Islet of Langerhans (tissue), 1 donor: ENCODE results near the gene LATS2.

ENCODE experiments used
- FAIRE-seq: peaks from one replicate; lab custom pipeline; 2011; peaks lifted over from hg19 to GRCh38; lab: Jason Lieb, UNC

The LATS2 gene

DNA sequence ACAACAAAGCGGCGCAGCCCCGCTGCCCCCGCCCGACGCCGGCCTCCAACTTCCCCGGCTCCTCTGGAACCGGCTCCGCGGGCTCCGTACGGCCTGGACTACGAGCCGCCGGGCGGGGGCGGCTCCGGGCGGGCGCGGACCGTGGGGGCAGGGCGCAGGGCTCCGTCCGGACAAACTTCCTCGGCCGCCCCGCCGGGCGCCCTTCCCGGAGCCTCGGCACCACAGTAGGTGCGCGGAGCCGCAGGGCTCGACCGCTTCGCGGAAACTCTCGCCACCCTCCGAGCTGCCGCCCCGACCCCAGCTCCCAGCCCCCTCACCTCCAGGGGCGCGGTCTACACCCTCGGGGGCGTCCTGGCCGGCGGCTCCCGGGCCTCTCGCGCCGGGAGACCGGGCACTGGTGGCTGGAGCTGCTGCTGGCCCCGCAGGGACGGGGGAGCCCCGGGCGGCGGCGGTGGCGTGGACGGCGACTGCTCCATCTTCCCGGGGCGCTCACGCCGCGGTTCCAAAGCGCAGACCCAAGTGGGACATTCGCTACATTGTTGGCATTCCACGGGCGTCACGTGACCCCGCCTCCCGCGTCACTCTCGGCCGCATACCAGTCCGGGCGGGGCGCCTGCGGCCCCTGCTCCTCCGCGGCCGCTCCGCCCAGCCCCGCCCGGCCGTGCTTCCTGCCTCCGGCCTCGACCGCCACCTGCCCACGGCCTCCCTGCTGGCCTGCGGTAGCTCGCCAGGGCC is at the start of gene LATS2:
TSS of gene LATS2 (minus strand) at position 558 of the 735 bp plus-strand sequence. CDS start 15,560 bp downstream, outside the sequence.
- no peak for FAIRE-seq

DNA sequence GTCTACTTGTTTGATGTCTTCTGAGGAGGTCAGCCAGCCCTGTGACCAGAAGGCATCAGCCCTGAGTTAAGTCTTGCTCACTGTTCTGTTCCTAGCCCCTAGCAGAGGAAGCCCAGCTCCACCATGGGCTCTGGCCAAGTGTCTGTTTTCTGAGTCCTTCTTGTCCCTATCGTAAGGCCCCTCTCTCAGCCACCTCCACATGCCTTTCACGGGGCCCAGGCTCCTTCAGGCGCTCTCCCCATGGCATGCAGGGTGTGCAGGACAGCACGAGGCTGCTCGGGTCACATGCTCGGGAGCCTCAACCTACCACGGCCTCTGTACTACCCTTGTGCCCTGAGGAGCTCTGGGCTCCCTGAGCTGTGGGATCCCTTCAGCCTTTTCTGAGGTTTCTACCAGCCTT is 47.8 kb upstream of the LATS2 start:
- FAIRE-seq = no peak

DNA sequence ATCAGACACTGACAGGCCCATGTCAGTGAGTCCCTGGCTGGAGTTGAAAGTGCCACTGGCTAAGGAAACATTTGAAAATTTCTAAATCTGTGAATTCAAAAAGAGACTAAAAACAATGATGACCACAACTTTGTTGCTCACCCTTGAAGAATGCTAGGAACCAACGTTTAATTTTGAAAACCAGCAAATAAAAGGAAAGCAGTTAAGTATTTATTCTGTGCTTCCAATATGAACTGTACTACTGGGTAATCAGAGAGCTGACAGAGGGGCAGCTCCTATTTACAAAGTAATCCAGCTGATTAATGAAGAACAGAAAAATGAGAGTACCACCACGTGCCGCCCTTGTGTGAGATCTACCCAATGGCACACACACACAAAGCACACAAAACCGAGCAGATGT is 44.7 kb upstream of the LATS2 start:
- no peak for FAIRE-seq

DNA sequence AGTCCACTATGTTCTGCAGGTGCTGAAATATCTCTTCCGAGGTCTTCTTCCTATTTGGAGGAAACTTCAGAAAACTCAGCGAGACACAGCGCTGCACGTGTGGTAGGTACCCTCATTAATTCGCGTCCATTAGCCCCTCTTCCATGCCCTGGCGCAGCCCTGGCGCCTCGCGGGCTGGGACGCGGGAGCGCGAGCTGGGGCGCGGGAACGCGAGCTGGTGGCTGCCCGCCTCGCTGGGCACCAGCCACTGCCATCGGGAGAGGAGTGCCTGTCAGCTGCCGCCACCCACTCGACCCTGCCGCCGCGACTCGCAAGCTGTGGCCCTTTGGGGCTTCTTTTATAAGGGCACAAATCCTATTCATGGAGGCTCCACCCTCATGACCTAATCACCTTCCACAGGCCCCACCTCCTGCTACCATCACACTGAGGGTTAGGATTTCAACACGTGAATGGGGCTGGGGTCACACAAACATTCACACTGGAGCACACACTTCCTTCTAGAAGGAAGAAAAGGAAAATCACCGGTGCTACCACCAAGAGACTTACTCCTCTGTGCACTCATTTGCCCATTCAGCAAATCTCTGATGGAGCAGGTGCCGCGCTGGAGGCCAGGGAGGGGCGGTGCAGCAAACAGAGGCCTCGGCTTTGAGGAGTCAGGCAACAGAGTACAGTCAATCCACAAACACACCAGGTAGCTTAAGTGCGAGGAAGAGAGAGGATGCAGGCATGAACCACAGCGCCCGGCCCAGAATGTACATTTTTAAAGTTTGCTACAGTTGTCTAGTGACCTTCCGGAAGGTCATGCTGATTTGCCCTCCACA is 43.0 kb upstream of the LATS2 start:
- no peak for FAIRE-seq

DNA sequence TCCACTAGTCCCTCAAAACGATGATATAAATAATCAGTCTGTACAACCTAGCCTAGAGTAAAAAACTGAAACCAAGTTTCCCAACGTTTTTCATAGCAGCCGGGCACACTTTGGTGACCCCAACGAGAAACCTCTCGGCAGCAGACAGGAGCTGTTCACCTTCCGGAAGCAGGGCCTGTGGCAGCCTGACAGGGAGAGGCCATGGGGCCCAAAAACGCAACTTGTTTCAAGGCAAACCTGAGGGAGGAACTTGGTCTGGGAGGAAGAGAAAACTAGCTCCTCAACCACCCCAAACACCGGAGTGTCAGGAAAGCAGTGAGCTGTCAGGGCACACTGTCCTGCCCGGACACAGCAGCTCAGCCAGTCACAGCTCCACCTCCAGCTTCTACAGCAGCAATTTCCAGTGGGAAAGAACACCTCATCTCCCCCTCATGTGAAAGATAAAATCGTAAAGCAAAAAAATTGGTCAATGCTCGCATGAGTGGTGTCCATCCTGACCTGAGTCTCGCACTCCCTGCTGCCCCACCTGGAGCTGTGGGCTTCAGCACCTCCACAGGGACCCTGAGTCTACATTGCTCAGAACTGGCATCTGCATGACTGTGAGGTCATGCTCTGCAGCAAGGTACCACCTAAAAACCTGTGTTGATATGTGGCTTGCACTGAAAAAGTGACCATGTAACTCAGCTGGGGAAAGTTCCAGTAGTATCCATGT is 40.6 kb upstream of the LATS2 start:
- FAIRE-seq = no peak

DNA sequence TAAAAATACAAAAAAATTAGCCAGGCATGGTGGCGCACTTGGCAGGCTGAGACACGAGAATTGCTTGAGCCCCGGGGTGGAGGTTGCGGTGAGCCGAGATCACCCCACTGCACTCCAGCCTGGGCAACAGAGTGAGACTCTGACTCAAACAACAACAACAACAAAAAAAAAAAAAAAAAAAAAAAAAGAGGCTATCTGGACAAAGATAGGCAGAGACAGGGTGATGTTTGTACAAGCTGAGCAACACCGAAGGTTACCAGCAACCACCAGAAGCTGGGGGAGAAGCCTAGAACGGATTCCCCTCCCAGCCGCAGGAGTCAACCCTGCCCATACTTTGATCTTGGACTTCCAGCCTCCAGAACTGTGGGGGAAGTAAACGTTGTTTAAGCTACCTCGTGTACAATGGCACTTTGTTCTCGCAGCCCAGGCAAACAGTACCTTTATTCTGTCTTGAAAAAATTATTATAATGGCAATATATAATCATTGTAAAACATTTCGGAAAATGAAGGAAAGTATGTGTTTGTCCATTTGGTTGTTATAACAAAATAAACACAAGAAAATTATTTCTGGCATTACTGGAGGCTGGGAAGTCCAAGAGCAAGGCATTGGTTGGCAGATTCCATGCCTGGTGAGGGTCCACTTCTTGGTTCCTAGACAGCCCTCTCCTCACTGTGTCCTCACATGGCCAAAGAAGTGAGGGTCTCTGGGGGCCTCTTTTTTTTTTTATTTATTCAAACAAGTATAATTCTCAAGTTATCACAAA is 39.8 kb upstream of the LATS2 start:
- FAIRE-seq = no peak

DNA sequence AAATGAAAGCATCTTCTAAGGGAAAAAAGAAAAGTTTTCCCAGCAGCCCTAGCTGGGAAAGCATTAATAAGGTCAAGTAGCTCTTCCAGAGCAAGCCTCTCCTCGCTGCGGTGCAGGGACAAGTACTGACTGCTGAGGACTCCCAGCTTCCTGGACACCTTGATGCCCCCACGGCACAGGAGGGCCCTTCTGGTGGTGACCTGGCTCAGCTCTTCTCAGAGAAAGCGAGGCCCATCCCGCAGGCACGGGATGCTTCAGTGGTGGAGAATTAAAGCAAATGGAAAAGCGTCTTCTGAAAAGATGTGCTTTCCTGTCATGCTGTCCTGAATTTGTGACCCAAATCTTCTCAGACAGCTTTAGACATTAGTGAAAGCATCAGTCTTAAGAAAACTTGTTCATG is 38.8 kb upstream of the LATS2 start:
- no peak for FAIRE-seq

DNA sequence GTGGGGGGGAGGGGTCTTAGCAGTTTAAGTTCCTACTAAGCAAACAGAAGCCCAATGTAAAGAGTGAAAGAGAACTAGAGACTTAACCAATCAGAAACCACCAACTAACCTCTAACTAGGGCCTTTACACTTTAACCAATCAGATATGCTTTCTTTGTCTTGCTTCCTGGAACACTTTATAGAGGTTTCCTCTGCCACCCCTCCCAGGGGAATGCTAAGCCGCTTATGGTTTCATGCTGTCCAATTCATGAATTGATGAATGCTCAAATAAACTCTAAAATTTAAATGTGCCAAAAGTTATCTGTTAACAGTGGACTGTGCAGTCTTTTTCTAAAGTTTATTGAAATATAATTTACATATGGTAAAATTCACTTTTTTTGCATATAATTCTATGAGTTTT is 33.9 kb upstream of the LATS2 start:
- no peak for FAIRE-seq

DNA sequence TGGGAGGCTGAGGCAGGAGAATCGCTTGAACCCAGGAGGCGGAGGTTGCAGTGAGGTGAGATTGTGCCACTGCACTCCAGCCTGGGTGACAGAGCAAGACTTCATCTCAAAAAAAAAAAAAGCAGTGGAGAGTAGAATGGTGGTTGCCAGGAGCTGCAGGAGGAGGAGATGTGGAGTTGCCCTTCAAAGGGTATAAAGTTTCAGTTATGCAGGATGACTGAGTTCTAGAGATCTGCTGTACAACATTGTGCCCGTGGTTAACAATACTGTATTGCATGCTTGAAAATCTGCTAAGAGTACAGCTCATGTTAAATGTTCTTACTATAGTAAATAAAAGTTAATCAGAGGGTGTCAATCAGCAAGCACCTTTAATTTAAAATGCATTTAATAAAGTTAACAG is 28.4 kb upstream of the LATS2 start:
- FAIRE-seq = no peak

DNA sequence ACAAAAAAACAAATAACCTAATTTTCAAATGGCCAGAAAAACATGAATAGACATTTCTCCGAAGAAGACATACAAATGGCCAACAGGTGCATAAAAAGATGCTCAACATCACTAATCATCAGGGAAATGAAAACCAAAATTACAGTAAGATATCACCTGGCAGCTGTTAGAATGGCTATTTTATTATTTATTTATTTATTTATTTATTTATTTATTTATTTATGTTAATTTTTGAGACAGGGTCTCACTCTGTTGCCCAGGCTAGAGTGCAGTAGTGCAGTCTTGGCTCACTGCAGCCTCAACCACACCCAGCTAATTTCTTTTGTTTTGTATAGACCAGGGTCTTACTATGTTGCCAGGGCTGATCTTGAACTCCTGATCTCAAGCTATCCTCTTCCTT is 27.1 kb upstream of the LATS2 start:
- FAIRE-seq = no peak

DNA sequence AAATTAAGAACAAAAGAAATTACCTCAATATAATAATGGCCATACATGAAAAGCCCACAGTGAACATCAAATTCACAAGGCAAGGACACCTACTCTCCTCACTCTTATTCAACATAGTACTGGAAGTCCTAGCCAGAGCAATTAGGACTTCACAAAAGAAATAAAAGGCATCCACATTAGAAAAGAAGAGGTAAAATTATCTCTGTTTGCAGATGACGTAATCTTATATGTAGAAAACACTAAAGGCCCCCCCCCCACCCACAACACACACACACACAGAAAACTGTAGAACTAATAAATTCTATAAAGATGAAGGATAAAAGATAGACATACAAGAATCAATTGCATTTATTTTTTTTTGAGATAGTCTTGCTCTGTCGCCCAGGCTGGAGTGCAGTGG is 25.5 kb upstream of the LATS2 start:
- no peak for FAIRE-seq

DNA sequence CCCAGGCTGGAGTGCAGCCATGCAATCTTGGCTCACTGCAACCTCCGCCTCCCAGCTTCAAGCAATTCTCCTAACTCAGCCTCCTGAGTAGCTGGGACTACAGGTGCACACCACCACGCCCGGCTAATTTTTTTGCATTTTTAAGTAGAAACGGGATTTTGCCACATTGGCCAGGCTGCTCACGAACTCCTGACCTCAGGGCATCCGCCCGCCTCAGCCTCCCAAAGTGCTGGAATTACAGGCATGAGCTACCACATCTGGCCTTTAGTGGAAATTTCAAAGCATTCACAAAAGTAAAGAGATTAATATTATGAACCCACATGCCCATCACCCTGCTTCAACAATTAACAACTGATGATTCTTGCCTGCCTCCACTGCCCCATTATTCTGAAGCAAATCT is 20.5 kb upstream of the LATS2 start:
- FAIRE-seq = no peak

DNA sequence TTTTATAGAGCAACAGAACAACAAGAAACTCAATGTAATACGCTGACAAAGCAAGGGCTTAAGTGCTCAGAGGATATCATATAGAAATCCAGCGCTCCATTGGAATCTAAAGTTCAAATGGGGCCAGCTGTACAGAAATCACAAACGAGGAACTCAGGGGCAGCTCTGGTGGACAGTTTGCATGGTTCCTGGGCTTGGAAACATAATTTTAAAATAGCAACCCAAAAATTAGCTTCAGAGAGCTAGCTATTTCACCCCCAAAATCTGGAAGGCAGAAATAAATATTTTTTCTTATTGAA is 19.2 kb upstream of the LATS2 start:
- no peak for FAIRE-seq

DNA sequence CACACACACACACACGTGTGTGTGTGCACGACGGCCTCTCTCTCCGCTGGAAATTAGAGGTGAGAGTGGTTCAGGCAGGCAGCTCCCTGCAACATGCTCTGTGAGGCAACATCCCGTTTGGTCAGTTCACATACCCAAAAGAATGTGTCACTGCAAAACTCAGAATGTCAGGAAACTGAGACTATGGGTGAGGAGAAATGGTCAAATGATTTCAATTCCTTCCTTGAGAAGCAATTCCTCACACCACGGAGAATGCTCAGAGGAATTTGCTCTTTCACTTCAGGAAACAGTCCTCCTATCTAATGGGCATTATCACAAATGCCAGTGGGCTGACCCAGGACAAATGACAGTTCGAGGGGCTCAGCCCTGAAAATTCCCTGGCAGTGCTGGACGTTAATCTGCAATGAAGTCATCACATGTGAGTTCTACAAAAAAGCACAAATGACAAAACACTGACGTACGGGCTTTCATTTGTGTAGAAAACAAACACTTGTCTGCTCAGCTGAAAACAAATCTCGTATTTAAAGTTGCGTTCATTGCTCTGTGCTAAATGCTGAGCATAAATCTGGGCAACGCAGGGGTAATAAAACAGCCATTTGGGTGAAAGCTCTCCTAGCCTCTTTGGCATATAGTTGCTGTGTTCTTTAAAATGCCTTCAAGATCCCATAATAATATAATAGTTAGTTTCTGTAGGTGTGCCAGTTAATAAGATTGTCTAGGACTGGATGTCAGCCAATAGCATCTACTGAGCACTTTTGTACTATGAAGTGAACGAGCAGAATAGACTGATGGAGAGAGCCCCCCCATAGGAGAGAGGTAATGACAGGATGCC is 18.6 kb upstream of the LATS2 start:
- no peak for FAIRE-seq

DNA sequence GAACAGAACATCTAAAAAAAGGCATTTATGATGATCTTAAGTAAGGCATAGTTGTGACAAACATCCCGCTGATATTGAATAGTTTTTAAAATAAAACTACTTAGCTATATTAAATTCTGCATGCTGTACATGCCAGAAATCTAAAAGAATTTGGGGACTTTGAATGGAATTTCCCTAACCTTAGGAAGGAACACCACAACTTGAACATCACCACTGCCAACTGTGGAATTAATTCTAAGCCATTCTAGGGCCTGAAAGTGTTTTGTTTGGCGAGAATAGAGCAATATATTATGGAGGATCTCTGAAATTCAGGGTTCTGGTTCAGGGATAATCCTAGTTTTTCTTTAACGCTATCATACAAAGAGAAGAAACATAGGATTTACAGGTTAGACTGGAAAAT is 17.8 kb upstream of the LATS2 start:
- FAIRE-seq = no peak

DNA sequence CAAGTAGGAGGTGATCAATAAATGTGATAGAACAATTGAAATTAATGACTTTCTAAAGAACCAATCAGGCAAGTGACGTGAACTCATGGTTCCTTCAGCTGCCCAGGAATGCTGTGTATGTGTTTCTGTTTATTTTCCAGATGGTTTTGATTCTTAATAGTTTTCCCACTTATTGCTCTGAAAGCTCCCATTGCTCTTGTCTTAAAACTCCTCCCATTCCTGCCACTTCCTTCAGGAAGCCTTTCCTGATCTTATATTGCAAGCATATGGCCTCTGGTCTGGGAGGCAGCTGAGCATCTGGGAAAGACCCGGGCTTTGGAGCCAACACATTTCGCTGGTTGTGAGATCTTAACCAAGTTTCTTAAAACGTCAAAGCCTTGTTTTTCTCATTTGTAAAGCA is 17.1 kb upstream of the LATS2 start:
- no peak for FAIRE-seq

DNA sequence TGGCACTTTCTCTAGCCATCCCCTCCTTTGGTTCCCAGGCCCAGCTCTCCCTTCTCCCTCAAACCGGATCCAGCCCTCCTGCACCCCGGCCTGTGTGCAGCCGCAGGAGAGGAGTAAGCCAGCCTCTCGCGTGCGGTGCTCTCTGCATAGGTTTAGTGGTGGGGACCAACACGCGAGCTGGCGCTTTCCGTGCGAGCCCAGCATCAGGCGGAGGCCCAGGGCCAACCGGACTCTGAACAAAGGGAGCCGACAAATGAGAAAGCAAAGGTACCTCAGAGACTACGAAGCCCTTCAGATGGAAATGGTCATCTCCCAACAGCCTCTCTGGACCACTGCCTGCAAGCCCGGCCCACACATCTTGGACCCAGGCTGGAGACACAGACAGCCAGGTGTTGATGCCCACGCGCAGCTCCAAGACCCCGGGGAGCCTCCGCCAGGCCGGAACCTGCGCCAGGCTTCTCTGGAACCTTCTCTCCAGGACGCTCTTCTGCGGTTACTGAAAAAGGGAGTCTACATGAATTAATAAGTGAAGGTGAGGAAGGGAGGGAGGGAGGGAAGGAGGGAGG is 16.5 kb upstream of the LATS2 start:
- FAIRE-seq = no peak

DNA sequence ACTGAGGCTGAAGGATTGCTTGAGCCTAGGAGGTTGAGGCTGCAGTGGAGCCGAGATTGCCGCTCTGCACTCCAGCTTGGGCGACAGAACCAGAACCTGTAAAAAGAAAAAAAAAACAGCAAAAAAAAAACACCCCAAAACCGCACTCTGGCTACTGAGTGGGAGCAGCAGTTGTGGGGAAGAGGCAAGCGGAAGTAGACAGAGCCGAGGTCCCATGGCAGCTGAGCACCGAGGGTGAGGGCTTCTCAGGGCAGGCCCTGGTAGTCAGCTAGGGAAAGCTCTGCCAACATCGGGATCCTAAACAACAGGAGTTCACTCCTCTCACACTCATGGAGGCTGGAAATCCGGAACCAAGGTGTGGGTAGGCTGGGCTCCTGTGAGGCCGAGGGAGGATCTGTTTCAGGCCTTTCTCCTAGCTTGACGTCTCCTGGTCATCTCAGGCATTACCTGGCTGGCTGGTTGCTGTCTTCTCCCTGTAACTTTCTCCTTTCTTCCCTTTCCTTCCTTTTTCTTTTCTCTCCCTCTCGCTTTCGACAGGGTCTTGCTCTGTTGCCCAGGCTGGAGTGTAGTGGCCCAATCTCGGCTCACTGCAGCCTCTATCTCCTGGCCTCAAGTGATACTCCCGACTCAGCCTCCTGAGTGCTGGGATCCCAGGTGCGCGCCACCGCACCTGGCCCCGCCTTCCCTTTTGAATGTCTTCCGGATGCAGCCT is 15.8 kb upstream of the LATS2 start:
- FAIRE-seq = no peak

DNA sequence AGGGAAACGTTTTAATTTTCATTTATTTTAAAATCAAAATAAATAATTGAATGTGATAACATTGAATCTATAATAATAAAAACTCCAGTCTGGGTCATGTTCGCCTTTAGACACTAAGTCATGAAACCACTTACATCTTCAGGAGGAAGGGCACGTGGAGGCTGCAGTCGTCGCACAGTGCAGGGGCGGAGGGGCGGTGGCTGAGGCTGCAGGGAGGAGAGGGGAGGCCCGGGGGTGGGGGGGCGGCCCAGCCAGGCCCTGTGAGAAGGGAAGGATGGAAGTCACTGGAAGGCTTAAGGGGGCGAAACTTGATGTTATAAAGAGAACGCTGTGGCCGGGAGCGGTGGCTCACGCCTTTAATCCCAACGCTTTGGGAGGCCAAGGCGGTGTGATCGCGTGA is 14.9 kb upstream of the LATS2 start:
- no peak for FAIRE-seq

DNA sequence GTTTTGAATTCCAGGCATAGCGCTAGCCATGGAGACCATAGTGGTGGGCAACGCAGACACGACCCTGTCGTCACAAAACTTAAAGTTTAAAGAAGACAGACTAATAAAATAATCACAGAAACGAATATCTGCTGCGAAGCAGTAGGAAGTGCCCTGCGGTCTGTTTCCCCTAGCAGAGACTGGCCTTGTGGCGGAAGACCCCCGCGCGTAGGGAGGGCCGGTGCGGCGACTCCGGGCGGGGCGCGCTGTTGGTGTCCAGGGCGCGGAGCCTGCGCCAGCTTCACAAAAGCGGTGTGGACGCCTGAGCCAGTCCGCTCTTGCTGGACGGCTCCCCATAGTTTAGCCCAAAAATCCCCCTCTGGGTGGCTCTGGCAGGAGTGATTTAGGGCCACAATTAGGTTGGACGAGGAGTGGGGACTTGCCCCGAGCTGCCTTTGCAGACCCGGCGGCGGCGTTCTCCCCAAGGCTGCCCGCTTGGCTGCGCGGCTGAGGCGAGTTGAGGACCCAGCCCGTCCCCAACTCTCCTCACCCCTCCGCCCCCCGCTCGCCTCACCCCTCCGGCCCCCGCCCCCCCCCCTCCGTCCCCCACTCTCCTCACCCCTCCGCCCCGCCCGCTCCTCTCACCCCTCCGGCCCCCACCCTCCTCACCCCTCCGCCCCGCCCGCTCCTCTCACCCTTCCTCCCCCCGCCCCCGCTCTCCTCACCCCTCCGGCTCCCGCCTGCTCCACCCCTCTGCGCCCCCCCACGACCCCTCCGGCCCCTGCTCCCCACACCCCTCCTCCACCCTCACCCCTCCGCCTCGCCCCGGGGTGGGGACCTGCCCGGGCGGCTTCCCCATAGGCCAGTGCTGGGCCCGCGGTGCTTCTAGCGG is 14.2 kb upstream of the LATS2 start:
- FAIRE-seq = no peak
